Putamen (tissue), 1 donor: ENCODE measurements around the gene GTF2H1.
"Not testable (repeated sequence)": the region's sequence is repeated elsewhere in the genome, so short reads cannot be mapped to it uniquely, and the experiment has no call there.

ENCODE experiments used
- DNase-seq: peaks from one replicate; pipeline ENCODE4 v3.0.0-alpha.2; 2016; ENCODE audit warnings: low spot score

The GTF2H1 gene

DNA sequence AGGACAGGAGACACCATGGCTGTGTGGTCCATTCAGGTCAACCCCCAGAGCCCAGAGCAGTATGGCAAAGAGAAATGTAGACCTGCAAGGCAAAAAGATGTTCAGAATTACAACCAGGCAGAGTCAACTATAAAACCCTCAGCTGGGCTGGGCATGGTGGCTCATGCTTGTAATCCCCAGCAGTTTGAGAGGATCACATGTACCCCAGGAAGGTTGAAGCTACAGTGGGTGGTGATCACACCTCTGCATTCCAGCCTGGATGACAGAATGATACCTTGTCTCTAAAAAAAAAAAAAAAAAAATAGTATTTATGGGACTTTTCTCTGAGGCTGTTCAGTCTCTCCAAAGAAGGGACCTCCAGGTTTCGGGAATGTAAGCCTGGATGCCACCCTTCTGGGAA, 53.6 kb downstream of the GTF2H1 start:
- DNase-seq, result peak; percentile 45

DNA sequence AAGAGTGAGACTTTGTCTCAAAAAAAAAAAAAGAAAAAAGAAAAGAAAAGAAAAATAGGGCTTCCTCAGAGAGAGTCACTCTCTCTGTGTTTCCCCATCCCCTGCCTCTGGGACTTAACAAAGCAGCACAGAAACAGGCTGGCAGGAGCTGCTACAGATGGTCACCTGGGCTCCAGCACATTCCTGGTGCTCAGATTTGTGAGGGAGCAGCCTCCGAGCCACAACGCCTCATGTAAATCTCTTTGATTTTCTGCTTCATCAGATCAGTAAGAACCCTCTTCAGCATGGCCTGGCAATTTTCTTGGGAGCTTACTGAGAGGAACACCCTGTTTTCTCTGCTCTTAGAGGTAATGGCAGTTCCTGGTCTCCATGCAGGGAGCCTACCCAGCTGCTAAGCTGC, 56.8 kb downstream of the GTF2H1 start:
- no peak for DNase-seq

DNA sequence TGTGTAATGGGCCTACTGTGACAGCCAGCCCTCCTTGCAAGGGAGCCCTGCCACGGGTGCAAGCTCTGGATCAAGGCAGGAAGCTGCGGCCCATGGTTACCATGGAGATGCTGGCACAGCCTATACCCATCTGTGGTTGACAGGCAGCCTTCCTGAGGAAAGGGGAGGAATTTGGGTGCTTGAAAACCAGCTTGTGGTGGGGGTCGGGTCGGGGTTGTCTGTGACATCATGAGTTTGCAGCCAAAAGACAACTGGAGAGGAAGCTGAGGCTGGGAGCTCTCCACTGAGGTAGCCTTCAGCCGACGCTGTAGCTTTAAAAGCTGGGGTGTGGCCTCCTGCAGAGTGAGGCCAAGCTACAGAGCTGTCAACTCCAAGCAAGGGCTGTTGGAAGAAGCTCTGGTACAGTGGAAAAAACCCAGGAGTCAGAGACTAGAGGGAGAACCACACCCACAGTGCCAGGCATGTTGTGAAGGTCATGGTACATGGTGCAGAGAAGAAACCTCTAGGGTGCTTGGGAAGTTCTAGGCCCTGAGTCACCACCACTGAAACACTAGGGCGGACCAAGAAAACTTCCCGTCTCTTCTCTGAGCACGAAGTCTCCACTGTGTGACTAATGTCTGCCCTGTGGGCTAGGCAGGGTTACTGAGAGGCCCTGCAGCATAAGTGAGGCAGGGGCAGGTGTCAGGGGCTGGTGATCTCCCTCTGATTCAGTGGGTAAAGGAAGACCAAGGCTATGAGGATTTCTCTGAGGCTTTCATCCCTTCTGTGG, 61.2 kb downstream of the GTF2H1 start:
- peak; percentile 64 for DNase-seq

DNA sequence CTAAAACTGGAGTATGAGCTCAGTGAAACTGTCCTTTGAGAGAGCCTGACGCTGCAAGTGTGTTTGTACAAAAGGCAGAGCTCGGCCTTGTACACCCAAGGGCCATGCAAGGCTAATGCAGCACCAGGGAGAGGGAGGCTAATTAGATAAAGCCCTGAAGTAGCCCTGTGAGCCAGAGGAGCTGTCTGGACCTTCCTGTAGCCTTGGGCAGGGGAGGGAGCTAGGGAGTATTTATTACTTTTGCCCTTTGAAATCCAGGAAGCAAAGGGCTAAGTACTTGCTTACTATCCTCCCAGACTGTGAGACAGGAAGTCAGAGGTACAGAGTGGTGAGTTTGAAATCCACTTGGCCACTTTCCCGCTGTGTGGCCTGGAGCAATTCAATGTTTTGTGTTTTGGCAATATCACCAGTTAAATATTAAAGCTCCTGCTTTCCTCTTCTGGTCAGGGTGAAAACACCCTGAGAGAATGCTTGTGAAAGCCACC, 61.8 kb downstream of the GTF2H1 start:
- no peak for DNase-seq

DNA sequence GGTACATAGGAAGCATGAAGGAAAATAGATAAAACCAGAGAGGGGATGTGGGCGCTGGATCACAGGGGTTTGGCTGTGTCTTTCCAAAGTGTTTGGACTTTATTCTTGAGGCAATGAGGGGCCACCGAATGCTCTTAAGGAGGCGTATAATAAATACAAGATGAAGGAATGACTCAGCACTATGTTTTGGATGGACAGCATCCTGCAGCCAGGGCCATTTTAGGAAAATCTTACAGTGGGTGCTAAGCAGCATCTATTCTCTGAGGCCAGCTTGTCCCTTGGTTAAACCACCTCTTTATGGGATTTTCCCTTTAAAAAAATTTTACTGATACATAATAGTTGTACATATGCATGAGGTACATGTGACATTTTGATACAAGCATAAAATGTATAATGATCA, 67.7 kb downstream of the GTF2H1 start:
- no peak for DNase-seq

DNA sequence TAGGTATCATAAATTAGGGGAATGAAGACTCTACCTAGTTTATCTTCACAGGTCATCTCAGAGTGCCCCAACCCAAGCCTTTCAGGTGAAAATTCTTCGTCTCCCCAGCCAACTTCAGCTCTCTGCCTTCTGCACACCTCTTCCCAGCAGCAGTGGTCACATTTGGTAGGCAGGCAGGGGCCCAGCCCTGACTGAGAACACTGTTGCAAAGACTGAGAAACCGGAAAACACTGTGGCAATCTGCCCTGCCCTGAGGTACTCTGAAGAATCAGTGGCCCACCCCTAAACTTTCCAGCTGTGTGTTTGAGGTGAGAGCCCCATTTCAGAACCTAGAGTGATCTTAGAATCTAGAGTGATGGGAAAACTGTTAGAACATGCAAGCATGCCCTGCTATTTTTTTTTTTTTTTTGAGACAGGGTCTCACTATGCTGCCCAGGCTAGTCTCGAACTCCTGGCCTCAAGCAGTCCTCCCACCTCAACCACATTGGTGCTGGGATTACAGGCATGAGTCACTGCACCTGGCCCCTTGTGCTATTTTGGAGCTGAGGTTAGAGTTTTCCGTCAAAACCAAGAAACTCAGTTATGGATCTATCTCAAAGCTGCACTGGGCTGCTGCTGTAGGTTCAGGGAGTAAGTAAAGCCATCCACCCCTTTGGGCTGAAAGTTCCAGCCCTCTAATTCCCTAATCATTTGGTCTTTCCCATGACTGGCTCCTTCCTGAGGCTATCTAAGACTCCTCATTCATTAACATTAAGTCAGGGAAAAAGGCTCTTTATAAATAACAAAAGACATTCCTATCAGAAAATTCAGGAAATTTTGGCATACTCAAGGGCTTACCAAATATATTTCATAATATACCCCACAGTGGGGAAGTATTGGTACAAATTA, 70.3 kb downstream of the GTF2H1 start:
- DNase-seq, result no peak

DNA sequence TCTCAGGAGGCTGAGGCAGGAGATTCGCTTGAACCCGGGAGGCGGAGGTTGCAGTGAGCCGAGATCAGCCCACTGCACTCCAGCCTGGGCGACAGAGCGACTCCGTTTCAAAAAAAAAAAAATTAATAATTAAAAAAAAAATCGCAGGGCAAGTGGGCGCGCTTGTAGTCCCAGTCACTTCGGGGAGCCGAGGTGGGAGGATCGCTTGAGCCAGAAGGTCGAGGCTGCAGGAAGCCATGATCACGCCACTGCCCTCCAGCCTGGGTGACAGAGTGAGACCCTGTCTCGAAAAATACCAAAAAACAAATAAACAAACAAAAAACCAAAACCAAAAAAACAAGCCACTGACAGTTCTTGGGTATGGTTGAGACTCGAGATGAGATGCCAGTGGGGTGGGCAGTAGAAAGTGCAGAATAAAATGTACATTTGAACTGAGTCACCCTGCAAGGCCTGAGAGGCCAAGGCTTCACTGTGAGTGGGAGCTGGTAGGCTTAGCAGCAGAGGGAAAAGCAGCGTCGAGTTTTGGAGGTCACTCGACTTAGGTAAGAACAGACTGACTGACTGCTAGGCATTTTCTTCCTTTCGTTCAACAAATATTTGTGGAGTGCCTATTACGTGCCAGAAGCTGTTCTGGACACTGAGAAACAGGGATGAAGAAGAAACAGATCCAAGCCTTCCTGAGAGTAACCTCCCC, 71.4 kb downstream of the GTF2H1 start:
- DNase-seq, result no peak

DNA sequence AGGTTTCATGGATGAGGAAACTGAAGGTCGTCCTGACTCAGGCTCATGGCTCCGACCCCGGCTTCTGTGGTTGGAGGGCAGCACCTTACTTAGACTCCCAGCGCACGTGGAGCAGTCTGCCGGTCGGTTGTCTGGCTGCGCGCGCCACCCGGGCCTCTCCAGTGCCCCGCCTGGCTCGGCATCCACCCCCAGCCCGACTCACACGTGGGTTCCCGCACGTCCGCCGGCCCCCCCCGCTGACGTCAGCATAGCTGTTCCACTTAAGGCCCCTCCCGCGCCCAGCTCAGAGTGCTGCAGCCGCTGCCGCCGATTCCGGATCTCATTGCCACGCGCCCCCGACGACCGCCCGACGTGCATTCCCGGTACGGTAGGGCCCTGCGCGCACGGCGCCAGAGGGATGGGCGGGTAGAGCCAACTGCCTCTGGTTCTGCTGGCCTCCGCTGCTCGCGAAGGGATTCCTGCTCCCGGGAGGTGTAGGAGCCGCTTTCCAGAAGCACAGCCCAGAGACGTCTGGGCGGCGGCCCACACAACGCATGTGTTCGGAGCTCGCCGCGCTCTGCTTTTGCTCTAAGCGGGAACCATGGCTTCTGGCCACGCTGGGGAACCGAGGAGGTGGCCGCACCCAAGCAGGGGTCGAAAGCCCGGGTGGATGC, 72.0 kb downstream of the GTF2H1 start, which contains the start of gene LDHA:
Gene LDHA, plus strand, starts transcription at position 289 of the 653 bp plus-strand sequence. CDS start 2,280 bp downstream, outside the sequence.
- DNase-seq, result peak; percentile 91

DNA sequence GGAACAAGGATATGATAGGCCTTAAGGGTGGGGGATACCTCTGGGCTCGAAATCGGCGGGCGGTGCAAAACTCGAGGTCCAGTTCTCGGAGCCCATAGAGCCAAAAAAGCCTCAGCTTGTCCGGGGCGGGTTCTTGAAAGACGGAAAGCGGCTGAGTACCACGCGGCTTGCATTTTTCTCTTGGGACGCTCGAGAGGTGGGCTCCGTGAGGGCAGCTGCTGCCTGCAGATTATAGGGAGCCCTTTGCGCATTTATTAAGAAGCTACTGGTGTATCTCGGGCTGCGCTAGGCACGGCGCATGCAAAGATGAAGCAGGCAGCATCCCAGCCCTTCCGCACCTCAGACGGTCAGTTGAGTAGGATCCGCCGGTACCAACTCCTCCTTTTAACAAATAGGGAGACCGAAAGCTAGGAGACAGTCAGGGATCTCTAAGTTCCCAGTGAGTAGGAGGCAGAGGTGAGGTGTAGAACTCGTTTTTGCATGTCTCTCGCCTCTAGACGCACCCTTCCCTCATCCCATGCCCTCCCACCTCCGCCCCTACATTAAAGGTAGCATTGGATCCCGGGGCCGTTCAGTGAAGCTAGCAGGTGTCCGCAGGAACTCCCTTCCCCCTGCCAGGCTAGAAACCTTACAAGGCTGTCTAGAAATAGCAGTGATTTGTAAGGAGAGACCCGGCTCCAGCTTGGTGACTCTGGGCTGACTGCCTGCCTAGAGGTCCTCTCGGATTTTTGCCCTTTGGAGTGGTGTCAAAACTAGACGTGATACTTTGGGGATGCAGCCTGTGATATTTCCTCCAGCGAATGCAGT, 72.8 kb downstream of the GTF2H1 start:
- DNase-seq, result peak; percentile 28

DNA sequence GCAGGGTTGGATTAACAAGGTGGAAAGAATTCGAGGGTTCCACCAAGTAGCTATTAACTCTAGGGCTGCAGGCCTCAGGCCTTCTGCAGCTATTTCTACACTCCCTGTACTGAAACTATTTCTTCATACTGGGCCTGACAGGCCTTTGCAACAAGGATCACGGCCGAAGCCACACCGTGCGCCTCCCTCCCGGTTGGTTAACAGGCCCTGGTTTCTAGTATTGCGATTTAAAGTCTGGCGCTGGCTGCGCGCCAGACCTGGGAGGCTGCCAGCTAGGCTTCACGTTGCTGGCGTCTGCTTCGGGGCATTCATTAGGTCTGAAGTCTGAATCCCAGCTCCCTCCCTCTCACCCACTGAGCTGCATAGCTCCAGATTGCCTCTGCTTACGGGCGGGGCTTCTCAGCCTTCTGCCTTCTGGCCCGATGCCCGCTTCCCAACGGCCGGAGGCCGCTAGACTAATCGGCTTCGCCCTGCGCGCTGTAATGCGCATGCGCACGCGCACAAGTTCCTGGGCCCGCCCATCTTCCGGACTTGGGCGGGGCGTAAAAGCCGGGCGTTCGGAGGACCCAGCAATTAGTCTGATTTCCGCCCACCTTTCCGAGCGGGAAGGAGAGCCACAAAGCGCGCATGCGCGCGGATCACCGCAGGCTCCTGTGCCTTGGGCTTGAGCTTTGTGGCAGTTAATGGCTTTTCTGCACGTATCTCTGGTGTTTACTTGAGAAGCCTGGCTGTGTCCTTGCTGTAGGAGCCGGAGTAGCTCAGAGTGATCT, 73.6 kb downstream of the GTF2H1 start:
- DNase-seq, result peak; percentile 97

DNA sequence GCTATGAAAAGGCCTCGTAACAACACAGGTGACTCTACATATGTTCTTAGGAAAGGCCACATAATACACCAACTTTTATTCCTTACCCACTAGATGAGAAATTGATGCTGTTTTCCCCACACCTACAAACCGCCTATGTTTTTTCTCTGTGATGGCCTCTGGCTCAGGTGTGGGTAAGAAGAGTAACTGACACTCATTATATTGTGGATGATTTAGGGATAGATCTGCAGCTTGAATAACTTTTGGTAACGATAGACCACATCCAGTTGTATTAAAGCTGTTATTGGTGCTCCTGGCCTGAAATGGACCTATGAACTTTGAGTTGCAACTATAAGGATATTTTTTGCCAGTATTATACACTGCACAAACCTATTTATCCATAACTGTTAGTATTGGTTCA, 75.6 kb downstream of the GTF2H1 start:
- DNase-seq, result no peak

DNA sequence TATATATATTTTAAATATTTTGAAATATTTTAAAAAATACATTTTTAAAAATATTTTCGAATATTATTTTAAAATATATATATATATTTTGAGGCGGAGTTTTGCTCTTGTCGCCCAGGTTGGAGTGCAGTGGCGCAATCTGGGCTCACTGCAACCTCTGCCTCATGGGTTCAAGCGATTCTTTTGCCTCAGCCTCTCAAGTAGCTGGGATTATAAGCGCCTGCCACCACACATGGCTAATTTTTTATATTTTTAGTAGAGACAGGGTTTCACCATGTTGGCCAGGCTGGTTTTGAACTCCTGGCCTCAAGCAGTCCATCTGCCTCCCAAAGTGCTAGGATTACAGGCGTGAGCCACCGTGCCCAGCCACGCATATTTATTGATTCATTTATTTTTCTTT, 78.7 kb downstream of the GTF2H1 start:
- not testable (repeated sequence) for DNase-seq

DNA sequence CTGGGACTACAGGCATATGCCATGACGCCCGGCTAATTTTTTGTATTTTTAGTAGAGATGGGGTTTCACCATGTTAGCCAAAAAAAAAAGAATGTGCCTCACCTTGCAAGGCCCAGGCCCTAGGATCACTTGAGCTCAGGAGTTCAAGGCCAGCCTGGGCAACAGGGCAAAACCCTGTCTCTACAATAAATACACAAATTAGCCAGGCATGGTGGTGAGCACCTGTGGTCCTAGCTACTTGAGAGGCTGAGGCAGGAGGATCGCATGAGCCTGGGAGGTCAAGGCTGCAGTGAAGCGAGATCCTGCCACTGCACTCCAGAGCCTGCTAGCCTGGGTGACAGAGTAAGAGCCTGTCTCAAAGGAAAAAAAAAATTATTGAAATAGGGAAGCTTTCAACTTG, 81.7 kb downstream of the GTF2H1 start:
- no peak for DNase-seq

DNA sequence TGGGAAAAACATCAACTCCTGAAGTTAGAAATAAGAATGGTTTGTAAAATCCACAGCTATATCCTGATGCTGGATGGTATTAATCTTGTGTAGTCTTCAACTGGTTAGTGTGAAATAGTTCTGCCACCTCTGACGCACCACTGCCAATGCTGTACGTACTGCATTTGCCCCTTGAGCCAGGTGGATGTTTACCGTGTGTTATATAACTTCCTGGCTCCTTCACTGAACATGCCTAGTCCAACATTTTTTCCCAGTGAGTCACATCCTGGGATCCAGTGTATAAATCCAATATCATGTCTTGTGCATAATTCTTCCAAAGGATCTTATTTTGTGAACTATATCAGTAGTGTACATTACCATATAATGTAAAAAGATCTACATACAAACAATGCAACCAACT, 85.0 kb downstream of the GTF2H1 start:
- not testable (repeated sequence) for DNase-seq

DNA sequence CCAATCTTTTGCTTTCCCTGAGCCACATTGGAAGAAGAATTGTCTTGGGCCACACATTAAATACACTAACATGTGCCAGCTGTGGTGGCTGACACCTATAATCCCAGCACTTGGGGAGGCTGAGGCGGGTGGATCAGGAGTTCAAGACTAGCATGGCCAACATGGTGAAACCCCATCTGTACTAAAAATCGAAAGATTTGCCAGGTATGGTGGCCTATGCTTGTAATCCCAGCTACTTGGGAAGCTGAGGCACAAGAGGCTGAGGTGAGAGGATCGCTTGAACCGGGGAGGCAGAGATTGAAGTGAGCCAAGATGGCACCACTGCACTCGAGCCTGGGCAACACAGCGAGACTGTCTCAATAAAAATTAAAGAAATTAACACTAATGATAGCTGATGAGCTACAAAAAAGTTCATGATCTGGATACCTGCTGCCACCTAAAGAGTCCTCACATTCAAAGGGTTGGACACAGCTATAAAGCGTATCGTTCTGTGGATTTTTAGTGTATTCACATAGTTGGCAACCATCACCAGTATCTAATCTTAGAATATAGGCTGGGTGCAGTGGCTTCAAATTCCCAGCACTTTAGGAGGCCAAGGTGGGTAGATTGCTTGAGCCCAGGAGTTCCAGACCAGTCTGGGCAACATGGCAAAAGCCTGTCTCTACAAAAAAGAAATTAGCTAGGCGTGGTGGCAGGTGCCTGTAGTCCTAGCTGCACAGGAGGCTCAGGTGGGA, 86.4 kb downstream of the GTF2H1 start:
- no peak for DNase-seq

DNA sequence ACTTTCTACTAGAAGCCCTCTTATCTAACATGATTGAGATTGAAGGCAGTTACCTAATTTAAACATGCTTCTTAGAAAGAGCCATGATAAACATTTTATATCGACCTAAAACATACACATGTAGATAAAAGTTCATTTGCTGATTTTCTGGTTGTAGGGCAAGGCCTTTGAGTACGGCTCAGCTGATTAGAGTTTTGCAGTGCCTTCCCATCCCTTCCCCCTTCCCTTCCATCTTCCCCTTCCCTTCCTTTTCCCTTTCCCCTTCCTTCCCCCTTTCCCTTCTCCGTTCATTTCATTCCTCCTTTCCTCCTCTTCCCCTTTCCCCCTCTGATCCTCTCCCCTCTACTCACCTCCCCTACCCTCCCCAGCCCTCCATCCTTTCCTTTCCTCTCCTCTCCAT, 94.1 kb downstream of the GTF2H1 start:
- no peak for DNase-seq
